Gastroesophageal sphincter (tissue), 3 donors: ENCODE measurements around the gene GLOD5.

Source experiments
- CTCF ChIP-seq, 4 experiments: fragments of 200-600 bp in 2 of 4; fragments of 450-650 bp in 2 of 4; sonication (generic) in 1 of 4; IDR thresholded peaks; one replicate each; pipeline ENCODE4 v1.5.1; 2017 to 2019; ENCODE audit warnings: antibody characterized with exemption in 4 of 4, mild to moderate bottlenecking in 2 of 4, moderate library complexity in 2 of 4
- EP300 ChIP-seq: sonication (generic); formaldehyde crosslinking; IDR thresholded peaks from one replicate; pipeline ENCODE4 v1.6.1; 2017; ENCODE audit warnings: antibody characterized with exemption, mild to moderate bottlenecking
- POLR2A ChIP-seq, 2 donors: fragments of 450-650 bp; IDR thresholded peaks; one replicate each; pipeline ENCODE4 v1.6.1; 2017; ENCODE audit warnings: antibody characterized with exemption in 2 of 2, mild to moderate bottlenecking in 2 of 2, moderate library complexity in 1 of 2

GRCh38 chrX:48781705-48782104 is 20.2 kb downstream of the GLOD5 start:
- TF ChIP-seq EP300 = no peak
- no peak for TF ChIP-seq CTCF (IDR thresholded peaks at IDR 0.05)
- no peak for TF ChIP-seq POLR2A (IDR thresholded peaks at IDR 0.05)
